ENCODE measurements around the gene TWF2.

Gene TWF2

DNA sequence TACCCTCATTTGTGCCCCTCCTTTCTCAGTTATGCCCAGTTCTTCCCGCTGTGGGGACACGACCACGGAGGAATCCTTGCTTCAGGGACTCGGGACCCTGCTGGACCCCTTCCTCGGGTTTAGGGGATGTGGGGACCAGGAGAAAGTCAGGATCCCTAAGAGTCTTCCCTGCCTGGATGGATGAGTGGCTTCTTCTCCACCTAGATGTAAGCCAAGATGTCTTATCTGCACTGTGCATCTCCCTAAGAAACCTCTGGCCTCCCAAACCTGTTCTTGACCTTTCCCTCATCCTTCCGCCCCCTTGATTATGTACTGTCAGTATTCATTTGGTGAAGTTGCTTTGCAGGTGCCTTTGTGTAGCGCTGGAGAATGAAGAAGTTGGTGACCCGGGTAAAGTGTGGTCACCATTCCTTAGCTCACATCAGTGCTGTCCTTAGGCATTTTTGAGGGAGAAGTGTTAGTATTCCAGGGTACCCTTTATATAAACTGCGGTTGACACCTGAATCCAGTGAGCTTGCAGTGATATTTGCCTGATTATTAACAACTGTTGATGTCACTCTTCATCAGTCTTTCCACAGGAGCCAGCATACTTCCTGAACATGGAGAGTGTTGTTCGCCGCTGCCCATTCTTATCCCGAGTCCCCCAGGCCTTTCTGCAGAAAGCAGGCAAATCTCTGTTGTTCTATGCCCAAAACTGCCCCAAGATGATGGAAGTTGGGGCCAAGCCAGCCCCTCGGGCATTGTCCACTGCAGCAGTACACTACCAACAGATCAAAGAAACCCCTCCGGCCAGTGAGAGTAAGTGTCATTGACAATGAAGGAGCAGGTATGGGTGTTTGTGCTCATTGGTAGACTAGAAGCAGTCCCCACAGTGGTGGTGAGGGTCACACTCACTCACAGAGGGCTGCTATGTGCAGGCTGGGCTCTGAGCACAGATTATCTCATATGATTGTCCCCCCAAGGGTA lies 40.0 kb downstream of the TWF2 start:
- no peak for DNase-seq

DNA sequence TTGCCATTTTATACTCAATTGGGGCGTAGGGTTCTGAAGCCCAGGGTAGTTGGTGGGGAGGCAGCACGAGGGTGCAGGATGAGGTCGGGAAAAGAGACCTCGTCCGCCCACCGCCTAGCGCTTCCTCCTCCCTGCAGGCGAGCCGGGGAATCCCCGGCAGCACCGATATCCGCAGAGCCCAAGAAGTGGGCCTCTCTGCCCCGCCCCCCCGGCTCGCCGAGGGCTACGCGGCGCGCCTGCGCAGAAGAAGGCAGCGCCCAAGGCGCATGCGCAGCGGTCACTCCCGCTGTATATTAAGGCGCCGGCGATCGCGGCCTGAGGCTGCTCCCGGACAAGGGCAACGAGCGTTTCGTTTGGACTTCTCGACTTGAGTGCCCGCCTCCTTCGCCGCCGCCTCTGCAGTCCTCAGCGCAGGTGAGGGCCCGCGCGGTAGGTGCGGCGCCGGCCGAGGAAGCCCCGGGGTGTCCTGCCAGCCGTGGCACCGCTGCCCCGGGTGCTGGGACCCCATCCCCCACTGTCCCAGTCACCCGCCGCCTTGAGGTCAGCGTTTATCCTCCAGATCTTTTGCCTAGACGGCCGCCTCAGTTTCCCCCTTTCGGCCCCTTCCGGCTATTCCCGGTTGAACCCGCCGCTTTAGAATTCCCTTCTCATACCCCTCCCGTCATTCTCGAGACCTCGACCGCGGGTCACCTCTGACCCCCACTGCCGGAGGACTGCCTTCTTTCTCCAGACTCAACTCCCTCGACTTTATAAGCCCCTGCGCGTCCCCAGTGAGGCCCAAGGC lies 40.9 kb downstream of the TWF2 start, which contains the start of gene ALAS1:
TSS of gene ALAS1 (plus strand) at position 319 of the 784 bp plus-strand sequence. CDS start 1,082 bp downstream, outside the sequence.
- peak; percentile 90 for DNase-seq

DNA sequence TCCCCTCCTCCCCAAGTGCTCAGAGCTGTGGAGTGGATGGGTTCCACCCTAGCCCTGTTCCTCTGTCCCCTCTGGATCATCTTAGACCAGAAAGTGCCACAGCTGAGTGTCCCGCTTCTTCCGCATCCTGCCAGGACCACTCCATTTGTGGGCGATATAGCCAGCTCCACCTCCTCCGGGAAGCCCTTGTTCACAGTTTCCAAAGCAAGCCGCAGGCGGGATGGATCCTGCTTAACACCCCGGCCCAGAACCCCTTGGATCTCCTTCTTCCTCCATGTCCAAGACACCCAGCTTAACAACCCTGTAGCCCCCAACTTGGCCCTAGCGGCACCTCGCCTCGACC lies 41.5 kb downstream of the TWF2 start:
- no peak for DNase-seq

DNA sequence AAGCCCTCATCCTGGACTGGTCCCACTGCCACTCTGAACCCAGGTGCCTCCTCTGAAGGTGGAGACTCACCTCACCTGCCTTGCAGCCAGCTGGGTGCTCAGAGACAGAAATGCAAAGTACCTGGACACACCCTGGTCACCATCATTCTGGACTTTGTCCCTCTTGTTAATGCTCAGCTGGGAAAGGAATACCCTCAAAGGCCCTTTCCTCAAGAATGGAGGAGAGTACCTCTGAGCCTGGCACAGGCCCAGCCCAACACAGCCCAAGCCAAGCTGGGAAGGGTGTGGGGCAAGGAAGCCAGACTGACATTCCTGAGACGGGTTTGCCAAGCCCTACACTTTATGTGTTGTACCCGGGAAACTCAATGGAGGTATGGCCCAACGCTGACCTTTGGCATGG lies 42.0 kb downstream of the TWF2 start:
- DNase-seq = no peak

DNA sequence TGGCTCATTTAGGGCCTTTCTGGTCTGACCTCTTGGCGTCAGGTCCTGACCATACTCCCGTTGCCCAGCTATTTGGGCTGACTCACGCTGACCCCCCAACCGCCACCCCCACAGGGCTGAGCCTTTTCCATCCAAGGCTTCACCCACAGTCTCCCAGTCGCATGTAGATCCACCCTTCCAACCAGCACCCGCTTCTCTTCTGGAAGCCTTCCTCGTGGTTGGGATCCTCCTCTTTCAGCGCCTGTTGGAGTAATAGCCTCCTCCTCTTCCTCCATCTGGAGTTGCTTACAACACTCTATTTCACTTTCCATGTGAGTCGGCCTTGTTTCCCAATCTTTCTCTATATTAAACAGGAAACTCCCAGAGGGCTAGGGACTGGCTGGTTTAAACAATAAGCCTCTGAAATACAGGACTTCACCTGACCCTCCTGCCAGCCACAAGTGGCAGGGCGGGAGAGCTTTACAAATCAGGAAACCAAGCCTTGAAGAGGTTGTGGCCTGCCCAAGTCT lies 43.1 kb downstream of the TWF2 start:
- DNase-seq = no peak

DNA sequence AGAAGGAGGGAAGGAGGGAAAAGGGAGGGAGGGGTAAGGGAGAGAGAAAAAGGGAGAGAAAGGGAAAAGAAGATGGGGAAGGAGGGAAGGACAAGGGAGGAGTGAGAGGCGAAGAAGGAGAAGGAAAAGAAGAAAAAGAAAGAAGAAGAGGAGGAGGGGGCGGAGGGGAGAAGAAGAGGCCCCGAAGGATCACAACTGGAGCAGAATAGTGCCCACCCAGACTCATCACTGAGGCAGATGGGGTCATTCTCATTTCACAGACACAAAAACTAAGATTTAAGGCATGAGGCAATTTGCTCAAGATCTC lies 43.7 kb downstream of the TWF2 start:
- DNase-seq = no peak

DNA sequence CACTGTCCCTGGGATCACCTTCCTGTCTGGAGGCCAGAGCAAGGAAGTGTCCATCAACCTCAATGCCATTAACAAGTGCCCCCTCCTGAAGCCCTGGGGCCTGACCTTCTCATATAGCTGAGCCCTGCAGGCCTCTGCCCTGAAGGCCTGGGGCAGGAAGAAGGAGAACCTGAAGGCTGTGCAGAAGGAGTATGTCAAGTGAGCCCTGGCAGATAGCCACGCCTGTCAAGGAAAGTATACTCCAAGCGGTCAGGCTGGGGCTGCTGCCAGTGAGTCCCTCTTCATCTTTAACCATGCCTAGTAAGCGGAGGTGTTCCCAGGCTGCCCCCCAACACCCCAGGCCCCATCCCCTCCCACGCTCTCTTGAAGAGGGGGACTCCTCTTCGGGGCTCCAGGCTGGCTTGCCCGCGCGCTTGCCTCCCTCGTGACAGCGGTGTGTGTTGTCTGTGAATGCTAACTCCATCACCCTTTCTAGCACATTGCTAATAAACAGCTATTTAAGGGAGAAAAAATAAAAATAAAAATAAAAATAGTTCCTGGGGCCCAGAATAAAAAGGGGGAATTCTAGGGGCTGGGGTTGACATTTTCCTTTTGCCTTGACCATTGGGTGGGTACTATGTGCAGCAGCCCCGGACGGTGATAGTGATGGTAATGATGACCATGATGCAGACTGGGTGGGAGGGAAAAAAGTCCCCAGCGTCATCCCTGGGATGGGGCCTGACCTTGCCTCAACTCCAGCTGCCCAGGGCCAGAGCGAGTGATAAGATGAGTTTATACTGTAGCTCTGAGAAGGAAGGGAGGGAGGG lies 44.3 kb downstream of the TWF2 start:
- DNase-seq = no peak

DNA sequence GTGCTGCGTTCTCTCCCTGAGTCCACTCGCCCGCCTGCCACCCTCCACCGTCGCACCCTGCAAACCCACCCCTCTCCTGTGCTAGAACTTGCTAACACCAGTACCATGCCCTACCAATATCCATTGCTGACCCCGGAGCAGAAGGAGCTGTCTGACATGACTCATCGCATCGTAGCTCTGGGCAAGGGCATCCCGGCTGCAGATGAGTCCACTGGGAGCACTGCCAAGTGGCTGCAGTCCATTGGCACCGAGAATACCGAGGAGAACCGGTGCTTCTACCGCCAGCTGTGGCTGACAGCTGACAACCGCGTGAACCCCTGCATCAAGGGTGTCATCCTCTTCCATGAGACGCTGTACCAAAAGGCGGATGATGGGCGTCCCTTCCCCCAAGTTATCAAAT lies 45.9 kb downstream of the TWF2 start:
- no peak for DNase-seq

DNA sequence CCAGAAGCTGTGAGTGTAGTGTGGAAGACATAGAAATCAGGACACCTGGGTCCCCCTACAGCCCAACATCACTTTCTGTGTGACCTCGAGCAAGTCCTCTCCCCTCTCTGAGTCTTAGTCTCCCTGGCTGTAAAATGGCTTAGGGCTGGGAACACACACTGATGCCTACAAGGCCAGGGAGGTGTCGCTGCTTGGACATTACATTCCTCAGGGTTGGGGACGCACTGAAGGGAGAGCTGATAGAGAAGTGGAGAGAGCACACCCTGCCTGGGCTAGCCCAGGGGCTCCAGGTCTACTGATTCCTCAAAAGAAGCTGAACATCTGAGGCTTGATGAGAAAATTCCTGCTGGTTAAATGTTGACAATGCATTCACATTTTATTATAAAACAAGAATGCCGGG lies 47.3 kb downstream of the TWF2 start:
- no peak for DNase-seq

DNA sequence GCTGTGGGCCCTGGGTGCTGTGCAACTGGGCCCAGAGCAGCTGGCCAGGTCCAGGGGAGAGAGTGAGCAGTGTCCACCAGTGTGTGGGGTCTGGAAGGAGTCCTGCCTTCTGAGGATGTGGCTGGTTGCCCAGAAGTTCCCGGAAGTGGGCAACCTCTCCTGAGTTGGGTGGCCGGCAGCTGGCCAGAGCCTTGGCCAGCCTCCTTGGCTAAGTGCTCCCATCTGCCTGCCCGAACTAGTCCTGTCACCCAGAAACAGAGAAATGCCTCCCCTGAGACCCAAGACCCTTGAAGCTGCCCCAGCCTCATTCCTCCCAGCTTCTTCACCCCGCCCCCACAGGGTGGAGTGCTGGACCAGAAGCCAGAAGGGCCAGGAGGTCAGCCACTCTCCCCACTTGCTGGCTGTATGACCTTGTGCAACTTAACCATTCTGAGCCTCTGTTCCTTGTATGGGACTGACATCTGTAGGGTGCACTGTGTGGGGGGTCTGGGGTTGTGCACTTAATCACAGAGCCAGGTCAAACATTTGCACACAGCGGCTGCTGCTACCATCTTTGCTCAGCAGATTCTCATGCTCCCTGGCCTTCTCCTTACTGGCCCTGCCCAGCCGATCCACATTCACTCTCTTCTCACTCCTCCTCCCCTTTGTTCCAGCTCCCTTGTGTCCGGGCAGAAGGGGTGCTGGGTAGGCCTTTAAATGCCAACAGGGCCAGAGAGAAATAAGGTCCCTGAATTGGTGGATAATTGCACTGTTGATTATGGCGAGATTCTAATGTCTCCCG lies 48.5 kb downstream of the TWF2 start:
- DNase-seq = no peak

DNA sequence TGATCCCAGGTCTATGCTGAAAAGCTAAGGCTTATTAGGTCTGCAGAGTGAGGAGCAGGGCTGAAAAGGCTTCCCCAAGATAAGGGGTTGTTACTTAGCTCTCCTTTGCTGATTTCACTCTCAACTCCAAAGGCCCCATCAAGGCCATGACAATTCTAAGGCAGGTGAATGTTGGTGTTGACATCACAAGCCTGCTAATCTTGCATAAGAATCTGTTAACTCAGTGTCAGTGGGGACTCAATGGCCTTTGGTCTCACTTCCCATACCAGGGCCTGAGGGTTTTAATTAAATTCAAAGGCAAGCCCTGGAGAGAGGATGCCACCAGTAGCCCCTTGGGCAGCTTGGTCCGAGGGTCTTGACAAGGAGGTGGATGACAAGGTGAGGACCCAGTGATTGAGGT lies 50.4 kb downstream of the TWF2 start:
- DNase-seq = no peak

DNA sequence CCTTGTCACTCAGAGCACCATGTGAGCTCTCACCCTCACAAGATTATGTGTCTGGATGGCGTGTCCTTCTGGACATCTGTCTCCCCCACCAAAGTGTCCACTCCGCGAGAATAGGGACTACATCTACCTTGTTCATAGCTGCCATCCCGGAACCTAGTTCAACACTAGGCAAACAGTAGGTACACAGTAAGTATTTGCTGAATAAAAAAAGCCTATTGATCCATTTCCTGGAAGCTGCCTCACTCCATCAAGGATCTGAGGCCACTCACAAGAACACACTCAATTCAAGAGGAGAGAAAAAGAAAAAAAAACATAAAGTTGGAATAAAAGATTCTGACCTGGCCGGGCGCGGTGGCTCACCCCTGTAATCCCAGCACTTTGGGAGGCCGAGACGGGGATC lies 52.2 kb downstream of the TWF2 start:
- no peak for DNase-seq

DNA sequence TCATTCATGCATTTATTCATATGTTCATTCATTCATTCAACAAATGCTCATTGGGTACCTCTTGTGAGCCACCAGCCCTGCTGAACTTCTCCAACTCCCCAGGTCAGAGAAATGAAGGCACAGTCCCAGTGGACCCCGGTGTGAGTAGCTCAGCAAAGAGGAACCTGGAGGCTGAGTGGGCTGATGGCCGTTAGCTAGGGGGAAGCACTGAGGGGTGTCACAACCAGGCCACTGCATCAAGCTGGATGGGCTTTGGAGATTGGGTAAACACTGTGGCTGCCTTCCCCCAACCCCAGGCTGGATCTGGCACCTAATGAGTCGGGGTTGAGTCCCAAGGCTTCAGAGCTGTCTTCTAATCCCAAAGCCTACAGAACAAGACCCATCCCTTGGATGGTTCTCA lies 53.1 kb downstream of the TWF2 start:
- DNase-seq = no peak

DNA sequence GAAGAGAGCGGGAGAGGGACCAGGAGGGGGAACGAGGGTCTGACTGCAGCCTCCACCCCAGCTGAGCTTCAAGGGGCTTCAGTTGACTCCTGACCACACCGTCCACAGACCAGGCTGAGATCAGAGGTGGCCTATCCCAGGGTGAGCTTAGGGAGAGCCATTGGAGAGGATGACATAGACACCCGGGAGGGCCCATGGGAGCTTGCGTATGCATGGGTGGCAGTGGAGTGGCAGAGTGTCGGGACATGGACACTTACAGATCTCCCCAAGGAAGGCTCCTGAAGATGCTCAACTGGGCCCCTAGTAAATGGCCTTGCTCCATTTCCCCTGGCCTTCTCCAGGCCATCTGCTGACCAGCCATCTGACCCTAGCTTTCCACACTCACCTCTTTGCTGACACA lies 53.6 kb downstream of the TWF2 start:
- no peak for DNase-seq

DNA sequence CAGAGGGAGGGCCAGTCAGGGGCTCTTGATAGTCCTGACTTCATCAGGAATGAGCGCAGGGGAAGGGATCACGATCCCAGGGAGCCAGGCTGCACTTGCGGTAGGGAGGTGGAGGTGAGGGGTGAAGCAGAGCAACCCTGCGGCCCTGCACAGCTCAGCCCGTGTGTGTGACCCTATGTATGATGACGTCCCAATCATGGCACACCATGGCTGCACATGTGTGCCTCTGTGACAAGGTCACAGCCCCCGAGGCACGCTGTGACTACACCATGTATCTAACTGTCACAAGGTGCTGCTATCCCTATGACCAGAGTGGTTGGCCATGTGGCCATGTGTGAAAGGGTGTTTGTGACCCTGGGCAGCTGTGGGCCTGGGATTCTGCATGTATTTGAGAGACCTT lies 54.3 kb downstream of the TWF2 start:
- no peak for DNase-seq

DNA sequence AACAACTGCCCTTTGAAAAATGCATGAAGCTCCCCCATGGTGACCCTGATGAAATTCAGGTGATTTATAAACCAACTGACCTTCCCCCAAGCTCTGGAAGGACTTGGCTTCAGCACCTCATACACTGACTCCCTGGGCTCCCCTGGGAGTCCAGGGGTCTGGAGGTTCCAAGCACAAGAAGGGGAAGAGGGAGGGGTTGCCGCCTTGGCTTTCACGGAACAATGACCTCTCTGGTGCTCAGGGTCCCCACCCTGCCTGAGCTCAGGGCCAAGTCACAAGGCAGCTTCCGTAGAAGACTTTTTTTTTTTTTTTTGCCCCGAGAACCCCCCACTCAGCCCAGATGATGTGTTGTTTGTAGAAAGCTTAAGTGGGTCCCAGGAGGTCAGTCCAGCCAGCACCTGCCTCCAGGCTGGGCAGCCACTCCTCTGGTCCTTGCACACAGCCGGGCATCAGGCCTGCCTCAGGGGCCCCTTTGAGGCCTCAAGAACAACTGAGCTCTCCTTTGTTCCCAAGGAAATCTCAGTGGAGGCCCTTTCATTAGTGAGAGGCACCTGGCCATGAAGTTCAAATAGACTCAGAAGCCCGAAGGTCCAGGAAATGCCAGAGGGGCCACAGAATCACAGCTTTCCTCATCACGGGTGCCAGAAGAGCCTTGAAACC lies 55.0 kb downstream of the TWF2 start:
- no peak for DNase-seq

DNA sequence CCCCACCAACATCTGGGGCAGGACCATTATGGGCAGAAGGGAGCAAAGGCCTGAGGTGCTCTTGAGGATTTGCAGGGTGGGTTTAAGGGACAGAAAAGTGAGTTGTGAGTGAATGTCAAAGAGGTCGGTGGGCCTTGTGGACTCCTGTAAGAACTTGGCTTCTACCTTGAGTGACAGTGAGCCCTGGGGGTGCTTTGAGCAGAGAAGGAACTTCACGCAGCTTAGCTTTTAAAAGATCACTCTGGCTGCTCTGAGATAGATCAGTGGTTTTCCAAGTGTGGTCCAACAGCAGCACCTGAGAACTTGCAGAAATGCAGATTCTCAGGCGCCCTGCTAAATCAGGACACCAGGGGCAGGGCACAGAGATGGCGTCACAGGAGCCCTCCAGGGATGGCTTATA lies 56.3 kb downstream of the TWF2 start:
- no peak for DNase-seq

DNA sequence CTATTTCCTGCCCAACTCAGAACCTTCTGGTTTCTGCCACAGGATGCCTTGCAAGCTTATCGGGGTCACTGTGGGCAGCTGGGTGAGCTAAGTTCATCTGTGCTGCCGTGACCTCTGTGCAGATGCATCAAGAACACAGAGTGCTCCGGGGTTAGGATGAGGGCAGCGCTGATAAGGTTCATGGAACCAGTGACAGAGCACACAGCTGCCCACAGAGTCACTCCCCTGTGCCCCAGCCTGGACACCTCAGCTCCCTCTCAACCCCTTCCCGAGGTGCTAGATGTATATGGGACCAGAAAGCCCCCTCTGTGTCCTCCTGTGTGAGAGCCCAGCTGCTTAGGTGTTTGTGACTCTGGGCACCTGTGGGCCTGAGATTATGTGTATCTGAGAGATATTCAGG lies 56.8 kb downstream of the TWF2 start:
- no peak for DNase-seq

DNA sequence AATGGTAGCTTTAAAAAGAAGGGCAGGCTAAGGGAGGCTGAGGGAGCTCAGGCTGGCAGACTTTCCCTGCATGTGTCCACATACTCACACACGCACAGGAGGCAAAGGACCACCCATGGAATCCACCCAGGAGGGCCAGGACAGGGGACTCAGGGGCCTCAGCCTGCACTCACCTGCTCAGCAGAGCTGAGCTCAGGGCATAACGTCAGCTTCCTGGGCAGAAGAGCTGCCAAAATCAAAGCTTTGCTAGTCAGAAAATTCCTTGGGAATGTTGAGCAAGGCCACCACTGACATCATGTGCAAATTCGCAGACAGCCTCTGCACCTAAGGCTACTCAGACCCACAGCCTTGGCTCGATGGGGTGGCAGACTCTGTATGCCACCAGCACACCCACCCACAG lies 57.4 kb downstream of the TWF2 start:
- DNase-seq = no peak

Measured in activated effector memory CD4-positive, alpha-beta T cell treated with Interleukin-2 at 50 U/mL for 16 hours (primary cell).